Measurements from ENCODE around the gene KRTAP10-6.

Gene KRTAP10-6

GRCh38 chr21:44569861-44570517, 22.3 kb downstream of the KRTAP10-6 start:
- no peak for TF ChIP-seq CTCF (IDR thresholded peaks at IDR 0.05; ENCODE audit: extremely low read depth, insufficient read depth, missing control alignments)
- no peak for DNase-seq (ENCODE audit: low spot score)
- in situ Hi-C loops (cut with MboI; ENCODE audit: low pct_unique_long_range_greater_than_20kb, low sequenced_read_pairs, unreplicated experiment) = no loop called here

- in situ Hi-C loops (cut with MboI; ENCODE audit: low pct_unique_long_range_greater_than_20kb, low sequenced_read_pairs, unreplicated experiment) = no loop called here
- DNase-seq (ENCODE audit: low spot score) = no peak
- no peak for TF ChIP-seq CTCF (IDR thresholded peaks at IDR 0.05; ENCODE audit: extremely low read depth, insufficient read depth, missing control alignments)
Observed at GRCh38 chr21:44568667-44569556, 23.4 kb downstream of the KRTAP10-6 start.

- TF ChIP-seq CTCF (IDR thresholded peaks at IDR 0.05; ENCODE audit: extremely low read depth, insufficient read depth, missing control alignments) = no peak
- in situ Hi-C loops (cut with MboI; ENCODE audit: low pct_unique_long_range_greater_than_20kb, low sequenced_read_pairs, unreplicated experiment) = no loop called here
- no peak for DNase-seq (ENCODE audit: low spot score)
Observed at GRCh38 chr21:44568261-44568660, 24.0 kb downstream of the KRTAP10-6 start.

- in situ Hi-C loops (cut with MboI; ENCODE audit: low pct_unique_long_range_greater_than_20kb, low sequenced_read_pairs, unreplicated experiment) = no loop called here
- no peak for DNase-seq (ENCODE audit: low spot score)
- TF ChIP-seq CTCF (IDR thresholded peaks at IDR 0.05; ENCODE audit: extremely low read depth, insufficient read depth, missing control alignments) = no peak
Observed at GRCh38 chr21:44567481-44568171, 24.7 kb downstream of the KRTAP10-6 start.

GRCh38 chr21:44566403-44566802, 25.9 kb downstream of the KRTAP10-6 start:
- in situ Hi-C loops (cut with MboI; ENCODE audit: low pct_unique_long_range_greater_than_20kb, low sequenced_read_pairs, unreplicated experiment) = no loop called here
- DNase-seq (ENCODE audit: low spot score) = no peak
- TF ChIP-seq CTCF (IDR thresholded peaks at IDR 0.05; ENCODE audit: extremely low read depth, insufficient read depth, missing control alignments) = no peak

- in situ Hi-C loops (cut with MboI; ENCODE audit: low pct_unique_long_range_greater_than_20kb, low sequenced_read_pairs, unreplicated experiment) = no loop called here
- TF ChIP-seq CTCF (IDR thresholded peaks at IDR 0.05; ENCODE audit: extremely low read depth, insufficient read depth, missing control alignments) = no peak
- DNase-seq (ENCODE audit: low spot score) = no peak
Observed at GRCh38 chr21:44564886-44565598, 27.3 kb downstream of the KRTAP10-6 start.

Measured in GM13977 (cell line).